Natural killer cell (primary cell): Measurements from ENCODE around the gene FAAP100. TPM values are rescaled to one million over a fixed set of nuclear protein-coding genes. Genes with fewer than 3 reads are reported as not detected.

Experiments used
- ATAC-seq, 3 donors: fragments of 150-1000 bp in 2 of 3; fragments of 200-7000 bp in 1 of 3; cut with Tn5 transposase; 1 replicate in 1 of 3; 2 replicates in 2 of 3; pipeline ENCODE4 v1.10.0; 2021; ENCODE audit warnings: mild to moderate bottlenecking in 2 of 3, moderate library complexity in 2 of 3
- DNase-seq, 2 donors: peaks; one replicate each; pipeline versions ENCODE4 v3.0.0 to v3.0.0-alpha.2; 2013 to 2021; ENCODE audit warnings: mixed read lengths in 1 of 2
- H3K27ac ChIP-seq: one replicate; pipeline ENCODE4 v1.5.1; 2013; ENCODE audit warnings: mild to moderate bottlenecking, low read length
- H3K27me3 ChIP-seq: one replicate; pipeline ENCODE4 v1.6.1; 2013; ENCODE audit warnings: low read length; ENCODE audit not compliant: control insufficient read depth, insufficient read depth
- H3K36me3 ChIP-seq: one replicate; pipeline ENCODE4 v1.6.1; 2013; ENCODE audit warnings: low read length; ENCODE audit not compliant: control insufficient read depth, insufficient read depth
- H3K4me1 ChIP-seq: one replicate; pipeline ENCODE4 v1.6.1; 2013; ENCODE audit warnings: low read length; ENCODE audit not compliant: control insufficient read depth, insufficient read depth
- H3K4me3 ChIP-seq: one replicate; pipeline ENCODE4 v1.5.1; 2013; ENCODE audit warnings: low read length
- H3K9me3 ChIP-seq: one replicate; pipeline ENCODE4 v1.6.1; 2013; ENCODE audit warnings: low read length; ENCODE audit not compliant: control insufficient read depth, insufficient read depth
- H3K27ac Mint-ChIP-seq, 2 donors: one replicate each; pipeline ENCODE4 v1.8.0; 2022; ENCODE audit warnings: mild to moderate bottlenecking in 2 of 2, mixed read lengths in 2 of 2, moderate library complexity in 1 of 2
- H3K27me3 Mint-ChIP-seq, 2 donors: one replicate each; pipeline ENCODE4 v1.8.0; 2022; ENCODE audit warnings: low read depth in 2 of 2, mixed read lengths in 2 of 2
- H3K36me3 Mint-ChIP-seq: one replicate; pipeline ENCODE4 v1.8.0; 2022; ENCODE audit warnings: mixed read lengths
- H3K4me1 Mint-ChIP-seq, 2 donors: one replicate each; pipeline ENCODE4 v1.8.0; 2022; ENCODE audit warnings: mixed read lengths in 2 of 2
- H3K4me3 Mint-ChIP-seq: one replicate; pipeline ENCODE4 v1.8.0; 2022; ENCODE audit warnings: mild to moderate bottlenecking, moderate library complexity, mixed read lengths
- H3K9me3 Mint-ChIP-seq, 2 donors: one replicate each; pipeline ENCODE4 v1.8.0; 2022; ENCODE audit warnings: mixed read lengths in 2 of 2
- WGBS: methylation state at CpG from one replicate; pipeline ENCODE4 v1.1.7; 2013; ENCODE audit warnings: missing lambda C conversion rate; ENCODE audit not compliant: insufficient coverage; 5-methylcytosine and 5-hydroxymethylcytosine counted together
- intact Hi-C: fragments of 100-400 bp; cut with micrococcal nuclease; formaldehyde crosslinking; loops from one replicate; pipeline ENCODE4 v1.14.2; 2022
- total RNA-seq, 4 donors: library from RNA; stranded (reverse); fragments of 120-200 nt in 1 of 4; gene quantifications; one replicate each; pipeline versions ENCODE4 v1.2.3 to v1.2.4, GENCODE V29; 2013 to 2022
- TF ChIP-seq, protein P1 (sequence below): fragments of 200-600 bp; IDR thresholded peaks from one replicate; pipeline ENCODE4 v1.8.0; 2022; ENCODE audit warnings: antibody characterized with exemption

The FAAP100 gene
- total RNA-seq, 3 donors from 2014 or later (not counting 1 experiment from before 2014, with no cell fraction given): 31.8 to 34.5 (median 33.1) TPM

DNA sequence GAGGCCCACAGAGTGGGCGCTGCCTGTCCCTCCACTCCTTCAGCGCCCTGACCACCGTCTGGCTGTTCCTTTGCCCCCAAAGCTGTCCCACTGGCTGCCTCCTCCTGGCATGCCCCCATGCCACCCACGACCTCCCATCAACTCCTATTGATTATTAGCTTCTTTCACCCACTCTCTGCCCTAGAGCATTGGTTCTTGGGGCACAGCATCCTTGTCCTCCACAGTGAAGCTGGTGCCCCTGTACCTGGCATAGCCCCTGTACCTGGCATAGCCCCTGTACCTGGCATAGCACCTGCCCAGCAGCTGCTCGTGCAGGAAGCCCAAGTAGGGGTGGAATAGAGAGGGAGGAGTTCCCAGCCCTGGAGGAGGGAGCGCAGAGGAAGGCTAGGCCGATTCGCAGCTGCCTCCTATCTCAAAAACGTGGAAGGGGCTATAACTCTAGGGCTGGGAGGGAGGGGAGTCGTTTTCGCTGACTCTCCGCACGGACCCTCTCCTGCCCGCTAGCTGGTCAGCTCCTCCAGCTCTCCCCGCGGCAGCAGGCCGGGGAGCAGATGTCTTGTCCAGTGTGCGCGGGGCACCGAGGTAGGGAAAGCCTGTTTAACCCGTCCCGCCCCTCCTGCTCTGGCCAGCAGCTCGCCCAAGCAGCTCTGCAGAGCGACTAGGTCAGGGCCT, 33.9 kb downstream of the FAAP100 start:
- Mint-ChIP-seq H3K27me3 (no peaks in the 10 kb centered on the region), H3K4me1 (peaks cover 23 to 35% of the 10 kb centered on the region in 2 donors), H3K36me3 (no peaks in the 10 kb centered on the region), H3K9me3 (no peaks in the 10 kb centered on the region), H3K27ac (peak overlapping the region in 1 of 2 donors; percentile 52), H3K4me3 (peak overlapping the region; percentile 65)
- no peaks in the 10 kb centered on the region for H3K9me3 ChIP-seq
- H3K27ac ChIP-seq: peak overlapping the region; percentile 31
- ATAC-seq (no peak), DNase-seq (peak in 1 of 2 donors; percentile 23)
- no peaks in the 10 kb centered on the region for H3K36me3 ChIP-seq
- intact Hi-C loops: loop anchor here (2.0 to 10.0 kb wide), 2 partner anchors 35 to 87 kb away; partner anchors contain the start of gene FAAP100
- peaks cover 62% of the 10 kb centered on the region for H3K4me1 ChIP-seq
- TF ChIP-seq, protein P1, sequence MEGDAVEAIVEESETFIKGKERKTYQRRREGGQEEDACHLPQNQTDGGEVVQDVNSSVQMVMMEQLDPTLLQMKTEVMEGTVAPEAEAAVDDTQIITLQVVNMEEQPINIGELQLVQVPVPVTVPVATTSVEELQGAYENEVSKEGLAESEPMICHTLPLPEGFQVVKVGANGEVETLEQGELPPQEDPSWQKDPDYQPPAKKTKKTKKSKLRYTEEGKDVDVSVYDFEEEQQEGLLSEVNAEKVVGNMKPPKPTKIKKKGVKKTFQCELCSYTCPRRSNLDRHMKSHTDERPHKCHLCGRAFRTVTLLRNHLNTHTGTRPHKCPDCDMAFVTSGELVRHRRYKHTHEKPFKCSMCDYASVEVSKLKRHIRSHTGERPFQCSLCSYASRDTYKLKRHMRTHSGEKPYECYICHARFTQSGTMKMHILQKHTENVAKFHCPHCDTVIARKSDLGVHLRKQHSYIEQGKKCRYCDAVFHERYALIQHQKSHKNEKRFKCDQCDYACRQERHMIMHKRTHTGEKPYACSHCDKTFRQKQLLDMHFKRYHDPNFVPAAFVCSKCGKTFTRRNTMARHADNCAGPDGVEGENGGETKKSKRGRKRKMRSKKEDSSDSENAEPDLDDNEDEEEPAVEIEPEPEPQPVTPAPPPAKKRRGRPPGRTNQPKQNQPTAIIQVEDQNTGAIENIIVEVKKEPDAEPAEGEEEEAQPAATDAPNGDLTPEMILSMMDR: no peak
- 67% methylated on average over 24 of the region's 24 CpGs for WGBS
- no peaks in the 10 kb centered on the region for H3K27me3 ChIP-seq
- H3K4me3 ChIP-seq: no peak overlapping the region

DNA sequence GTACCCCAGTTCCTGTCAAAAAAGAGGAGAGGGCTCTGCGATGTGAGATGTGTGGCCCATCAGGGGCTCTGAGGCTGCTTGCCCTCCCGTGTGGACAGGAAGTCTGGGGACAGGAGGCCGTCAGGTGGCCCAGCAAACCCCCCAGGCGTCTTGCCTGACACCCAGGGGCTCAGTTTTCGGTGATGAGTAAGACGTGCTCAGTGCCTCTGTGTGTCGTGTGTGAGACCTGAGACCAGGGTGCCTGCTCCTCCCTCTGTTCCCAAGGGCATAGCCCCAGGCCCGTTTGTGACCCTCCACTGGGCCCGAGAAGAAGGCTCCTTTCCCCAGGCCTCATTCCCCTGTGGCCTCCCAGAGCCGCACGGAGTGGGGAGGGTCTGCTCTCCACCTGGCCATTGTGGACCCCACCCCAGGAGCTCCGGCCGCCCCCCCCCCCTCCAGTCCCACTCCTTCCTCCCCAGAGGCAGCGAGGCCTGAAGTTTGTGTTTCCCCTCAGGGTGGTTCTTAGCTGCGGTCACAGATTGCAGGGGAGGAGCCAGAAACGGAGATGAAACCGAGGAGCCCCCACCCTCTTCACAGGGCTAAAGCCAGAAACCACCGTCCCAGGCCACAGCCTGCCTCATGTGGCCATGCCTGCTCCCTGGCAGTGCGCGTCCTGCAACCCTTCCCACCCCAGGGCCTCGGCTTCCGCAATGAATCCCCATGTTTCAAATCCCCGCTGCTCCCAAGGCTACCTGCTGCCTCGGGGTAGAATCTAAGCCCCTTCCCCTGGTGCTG, 34.6 kb downstream of the FAAP100 start:
- peak in 1 of 2 donors; percentile 46 for DNase-seq
- TF ChIP-seq, protein P1: no peak
- peaks cover 24 to 37% of the 10 kb centered on the region in 2 donors for H3K4me1 Mint-ChIP-seq
- Histone ChIP-seq H3K27me3 (no peaks in the 10 kb centered on the region), H3K4me1 (peaks cover 61% of the 10 kb centered on the region), H3K36me3 (no peaks in the 10 kb centered on the region), H3K4me3 (peak overlapping the region; percentile 2), H3K9me3 (no peaks in the 10 kb centered on the region), H3K27ac (peak overlapping the region; percentile 67)
- H3K27me3 Mint-ChIP-seq: no peaks in the 10 kb centered on the region
- no peaks in the 10 kb centered on the region for H3K36me3 Mint-ChIP-seq
- 42% methylated on average over 24 of the region's 24 CpGs for WGBS
- peak overlapping the region; percentile 65 for H3K4me3 Mint-ChIP-seq
- peak overlapping the region in 1 of 2 donors; percentile 52 for H3K27ac Mint-ChIP-seq
- ATAC-seq: no peak
- no peaks in the 10 kb centered on the region for H3K9me3 Mint-ChIP-seq
- intact Hi-C loops: loop anchor here (2.0 to 10.0 kb wide), 2 partner anchors 35 to 87 kb away; partner anchors contain the start of gene FAAP100

DNA sequence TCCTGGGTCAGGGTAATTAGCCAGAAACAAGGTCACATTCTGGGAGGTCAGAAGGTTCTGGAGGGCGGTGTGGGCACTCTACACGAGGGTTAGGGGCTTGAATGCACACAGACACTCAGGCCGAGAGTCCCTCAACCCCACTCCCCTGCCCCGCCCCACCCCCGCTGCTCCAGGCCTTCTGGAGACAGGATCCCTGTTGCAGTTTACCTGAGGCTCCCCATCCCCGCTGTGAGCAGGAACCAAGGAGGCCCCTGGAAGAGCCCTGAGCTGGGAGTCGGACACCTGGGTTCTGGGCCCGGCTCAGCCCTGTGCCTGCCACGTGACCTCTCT, 35.2 kb downstream of the FAAP100 start:
- ATAC-seq: no peak
- peaks cover 61% of the 10 kb centered on the region for H3K4me1 ChIP-seq
- no peak overlapping the region for H3K4me3 ChIP-seq
- Mint-ChIP-seq H3K9me3 (no peaks in the 10 kb centered on the region), H3K36me3 (no peaks in the 10 kb centered on the region), H3K27me3 (no peaks in the 10 kb centered on the region), H3K27ac (no peak overlapping the region), H3K4me3 (peak overlapping the region; percentile 37), H3K4me1 (peaks cover 26 to 38% of the 10 kb centered on the region in 2 donors)
- 82% methylated on average over 9 of the region's 9 CpGs for WGBS
- peak overlapping the region; percentile 67 for H3K27ac ChIP-seq
- intact Hi-C loops: loop anchor here (10.0 kb wide), 1 partner anchor 88 kb away; no protein-coding TSS in a partner anchor
- no peaks in the 10 kb centered on the region for H3K27me3 ChIP-seq
- no peaks in the 10 kb centered on the region for H3K9me3 ChIP-seq
- TF ChIP-seq, protein P1: no peak
- DNase-seq: no peak
- H3K36me3 ChIP-seq: peaks cover 1% of the 10 kb centered on the region
